GM18909 (cell line): ENCODE data around the gene PCDHGA3.
"Not testable (repeated sequence)": the region's sequence is repeated elsewhere in the genome, so short reads cannot be mapped to it uniquely, and the experiment has no call there.

Experiments
- ATAC-seq: cut with Tn5 transposase; IDR thresholded peaks from one replicate; pipeline ENCODE4 v1.9.1; 2021; ENCODE audit warnings: mild to moderate bottlenecking; ENCODE audit not compliant: unreplicated experiment, poor library complexity

PCDHGA3 gene

DNA sequence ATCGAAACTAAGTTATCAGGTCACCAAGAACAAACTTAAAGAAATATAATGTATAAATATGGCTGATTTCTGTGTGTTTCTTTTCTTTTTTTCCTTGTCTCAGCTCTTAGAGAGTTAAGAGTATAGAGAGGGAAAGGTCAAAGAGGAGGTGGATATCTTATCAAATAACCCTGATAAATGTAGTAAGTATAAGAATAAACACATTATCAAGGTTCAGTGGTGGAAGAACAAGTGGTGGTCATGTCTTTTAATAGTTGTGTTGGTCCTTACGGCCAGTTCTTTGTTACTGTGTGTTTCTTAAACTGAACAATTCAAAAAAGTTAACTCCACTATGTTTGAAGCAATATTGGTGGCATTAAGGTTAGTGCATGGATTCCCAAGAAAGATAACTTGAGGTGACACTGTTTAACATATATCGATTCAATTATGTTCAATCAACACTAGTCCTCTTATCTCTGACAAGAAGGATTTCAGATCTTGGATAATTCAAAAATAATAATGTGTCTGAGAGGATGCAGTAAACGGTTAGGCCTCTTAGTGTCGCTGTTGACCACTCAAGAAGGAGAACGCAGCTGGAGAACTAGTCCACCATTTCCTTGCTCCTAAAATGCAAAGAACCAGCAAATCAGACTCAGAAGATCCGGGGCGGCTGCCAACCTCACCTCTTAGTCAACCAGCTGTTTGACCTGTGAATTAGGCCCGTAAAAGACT, at the start of gene PCDHGA3:
TSS of gene PCDHGA3 (plus strand) at position 588 of the 711 bp plus-strand sequence. CDS start 205 bp downstream, outside the sequence.
- ATAC-seq: no peak

DNA sequence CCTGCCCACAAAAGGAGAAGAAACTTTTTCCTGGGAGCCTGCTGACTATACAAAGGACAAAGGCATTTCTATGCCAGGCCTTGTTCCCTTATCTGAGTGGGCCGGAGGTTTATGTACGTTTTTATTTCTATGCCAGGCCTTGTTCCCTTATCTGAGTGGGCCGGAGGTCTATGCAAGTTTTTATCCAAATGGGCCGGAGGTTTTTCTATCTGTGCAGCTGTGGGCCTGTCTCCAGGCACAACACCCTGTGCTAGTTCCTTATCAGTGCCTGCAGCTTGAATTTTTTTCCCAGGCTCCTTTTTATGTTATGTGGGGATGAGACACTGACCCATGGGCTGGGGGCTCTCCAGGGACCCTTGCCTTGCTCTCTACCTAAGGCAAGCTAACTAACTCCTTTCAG, 45.3 kb upstream of the PCDHGA3 start:
- ATAC-seq: no peak

DNA sequence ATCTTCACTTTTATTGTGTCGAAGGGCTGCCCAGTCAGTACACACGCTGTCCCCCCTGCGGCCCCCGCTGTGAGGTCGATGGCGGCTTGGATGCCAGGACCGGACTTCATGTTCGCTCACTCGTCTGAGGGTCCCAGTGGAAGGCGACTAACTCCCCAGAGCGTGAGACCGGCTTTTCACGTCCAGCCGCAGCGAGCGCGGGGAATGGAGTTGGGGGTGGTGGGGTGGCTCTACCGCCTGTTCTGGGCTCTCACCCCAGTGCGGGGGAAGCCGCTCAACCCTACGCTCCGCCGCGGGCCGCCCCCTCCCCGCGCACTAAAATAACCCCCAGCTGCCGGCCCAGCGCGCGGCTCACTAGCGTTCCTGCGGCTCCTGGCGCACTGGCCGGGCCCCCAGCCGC, 39.9 kb upstream of the PCDHGA3 start, which contains the start of gene SLC25A2:
TSS of gene SLC25A2 (minus strand) at position 294 of the 400 bp plus-strand sequence. CDS start at position 110, 184 bp downstream.
- no peak for ATAC-seq

DNA sequence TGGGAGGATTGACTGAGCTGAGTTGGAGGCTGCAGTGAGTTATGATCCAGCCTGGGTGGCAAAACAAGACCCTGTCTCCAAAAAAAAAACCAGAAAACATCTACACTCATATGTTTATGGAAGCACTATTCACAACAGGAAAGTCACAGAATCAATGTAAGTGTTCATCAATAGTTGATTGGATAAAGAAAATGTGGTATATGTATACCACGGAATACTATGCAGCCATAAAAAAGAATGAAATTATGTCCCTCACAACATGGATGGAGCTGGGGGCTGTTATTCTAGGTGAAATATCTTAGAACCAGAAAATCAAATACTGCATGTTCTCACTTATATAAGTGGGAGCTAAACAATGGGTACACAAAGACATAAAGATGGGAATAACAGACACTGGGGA, 37.0 kb upstream of the PCDHGA3 start:
- no peak for ATAC-seq

DNA sequence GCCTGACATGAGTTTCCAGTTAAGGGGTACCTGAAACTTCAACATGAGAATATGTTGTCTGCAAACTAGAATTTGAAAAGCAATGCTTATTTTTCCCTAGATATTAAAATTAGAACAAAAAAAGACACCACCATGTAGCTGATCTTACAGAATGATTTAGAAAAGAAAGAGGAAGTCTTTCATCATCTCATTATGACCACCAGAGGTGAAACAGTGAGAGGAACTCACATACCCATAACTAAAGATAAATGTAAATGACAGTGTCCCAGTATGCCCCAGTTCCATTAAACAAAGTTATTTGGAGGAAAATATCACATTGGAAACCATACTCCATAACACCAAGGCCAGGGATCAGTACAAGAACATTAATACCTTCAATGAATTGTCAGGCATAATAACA, 29.9 kb upstream of the PCDHGA3 start:
- no peak for ATAC-seq

GRCh38 chr5:141316963-141317362, 26.7 kb upstream of the PCDHGA3 start:
- ATAC-seq: not testable (repeated sequence)

GRCh38 chr5:141319202-141319601, 24.4 kb upstream of the PCDHGA3 start:
- no peak for ATAC-seq

DNA sequence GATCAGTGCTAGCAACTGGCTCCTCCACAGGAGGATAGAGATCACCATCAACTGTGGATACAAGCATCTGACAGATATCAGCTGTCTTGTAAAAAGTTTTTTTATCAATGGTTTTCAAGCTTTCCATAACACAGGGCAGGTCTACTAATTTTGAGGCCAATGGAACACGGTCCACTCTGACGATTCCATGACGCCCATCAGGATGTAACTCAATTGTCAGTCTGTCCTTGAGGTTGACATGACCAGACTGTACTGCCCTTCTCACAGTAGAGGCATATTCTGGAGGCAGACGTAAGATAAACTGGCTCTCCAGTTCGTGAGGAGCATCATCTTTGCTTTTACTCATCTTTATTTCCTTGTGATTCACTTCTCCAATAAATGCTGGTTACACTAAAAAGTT, 23.9 kb upstream of the PCDHGA3 start:
- ATAC-seq: no peak

DNA sequence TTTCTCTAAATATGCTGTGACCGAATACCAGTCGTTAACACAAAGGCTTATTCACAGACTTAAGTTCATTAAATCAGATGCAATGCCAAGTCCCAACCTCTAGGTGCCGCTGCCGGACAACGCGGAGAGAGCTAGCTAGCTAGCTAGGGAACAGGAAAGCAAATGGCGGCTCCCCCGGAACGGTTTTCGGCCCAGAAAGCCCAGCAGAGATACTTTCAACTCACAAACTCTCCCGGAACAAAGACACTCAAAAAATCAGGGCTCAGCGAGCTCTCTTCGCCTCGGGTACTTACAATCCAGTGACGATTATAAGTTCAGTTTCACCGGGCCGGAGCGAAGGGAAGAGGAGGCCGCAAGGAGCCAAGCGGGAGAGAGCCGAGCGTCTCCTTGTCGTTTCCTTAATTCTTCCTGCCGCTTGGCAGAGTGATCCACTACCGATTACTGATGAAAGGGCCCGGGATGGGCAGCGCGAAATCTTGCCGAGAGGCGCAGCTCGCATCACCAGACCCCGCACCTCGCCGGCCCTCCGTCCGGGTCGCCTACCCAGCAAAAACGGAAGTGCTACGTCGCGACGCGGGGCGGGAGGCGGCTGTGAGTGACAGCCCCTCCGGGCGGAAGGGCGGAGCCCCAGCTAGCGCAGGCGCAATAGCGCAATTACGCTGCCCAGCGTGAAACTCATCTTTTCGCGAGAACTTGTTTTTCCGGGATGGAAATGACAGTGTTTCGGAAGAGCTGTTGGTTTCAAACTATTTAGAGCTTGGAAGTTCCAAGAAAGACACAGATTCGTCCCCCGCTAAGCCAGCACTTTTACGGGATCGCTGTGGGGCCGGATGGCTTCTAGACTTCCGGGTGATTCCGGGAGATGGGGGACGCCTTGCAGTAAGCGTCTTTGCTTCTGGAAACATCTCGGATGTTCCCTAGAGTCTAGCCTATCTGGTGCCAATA, 23.1 kb upstream of the PCDHGA3 start, which contains the start of gene TAF7:
TSS of gene TAF7 (minus strand) at position 560 of the 945 bp plus-strand sequence. CDS start 740 bp downstream, outside the sequence.
- peak; percentile 95 for ATAC-seq

GRCh38 chr5:141322261-141322660, 21.4 kb upstream of the PCDHGA3 start:
- no peak for ATAC-seq

GRCh38 chr5:141326088-141326854, 17.4 kb upstream of the PCDHGA3 start:
- peak; percentile 85 for ATAC-seq

- no peak for ATAC-seq
Observed at GRCh38 chr5:141328231-141328630, 15.4 kb upstream of the PCDHGA3 start.

DNA sequence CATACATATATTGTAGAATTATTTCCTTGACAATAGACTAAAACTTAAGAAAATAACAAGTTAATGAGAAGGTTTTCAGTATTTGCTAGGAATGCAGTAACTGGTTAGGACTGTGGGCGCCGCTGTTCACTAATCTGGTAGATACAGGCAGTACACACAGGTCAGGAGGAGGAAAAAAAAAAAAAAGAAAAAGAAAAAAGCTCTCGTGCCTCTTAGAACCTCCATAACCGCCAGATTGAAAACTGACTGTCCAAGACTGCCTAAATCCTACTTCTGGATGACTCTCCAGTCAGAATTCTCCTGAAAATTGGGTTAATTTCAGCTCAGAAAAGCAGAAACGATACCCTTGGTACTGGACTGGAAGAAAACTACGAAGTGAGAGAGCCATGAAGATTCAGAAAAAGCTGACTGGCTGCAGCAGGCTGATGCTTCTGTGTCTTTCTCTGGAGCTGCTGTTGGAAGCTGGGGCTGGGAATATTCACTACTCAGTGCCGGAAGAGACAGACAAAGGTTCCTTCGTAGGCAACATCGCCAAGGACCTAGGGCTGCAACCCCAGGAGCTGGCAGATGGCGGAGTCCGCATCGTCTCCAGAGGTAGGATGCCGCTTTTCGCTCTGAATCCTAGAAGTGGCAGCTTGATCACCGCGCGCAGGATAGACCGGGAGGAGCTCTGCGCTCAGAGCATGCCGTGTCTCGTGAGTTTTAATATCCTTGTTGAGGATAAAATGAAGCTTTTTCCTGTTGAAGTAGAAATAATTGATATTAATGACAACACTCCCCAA, 13.1 kb upstream of the PCDHGA3 start, which contains the start of gene PCDHGA1:
TSS of gene PCDHGA1 (plus strand) at position 216 of the 782 bp plus-strand sequence.
- ATAC-seq: no peak

DNA sequence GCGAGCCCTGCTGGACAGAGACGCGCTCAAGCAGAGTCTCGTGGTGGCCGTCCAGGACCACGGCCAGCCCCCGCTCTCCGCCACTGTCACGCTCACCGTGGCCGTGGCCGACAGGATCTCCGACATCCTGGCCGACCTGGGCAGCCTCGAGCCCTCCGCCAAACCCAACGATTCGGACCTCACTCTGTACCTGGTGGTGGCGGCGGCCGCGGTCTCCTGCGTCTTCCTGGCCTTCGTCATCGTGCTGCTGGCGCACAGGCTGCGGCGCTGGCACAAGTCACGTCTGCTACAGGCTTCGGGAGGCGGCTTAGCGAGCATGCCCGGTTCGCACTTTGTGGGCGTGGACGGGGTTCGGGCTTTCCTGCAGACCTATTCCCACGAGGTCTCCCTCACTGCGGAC, 11.1 kb upstream of the PCDHGA3 start:
- ATAC-seq: not testable (repeated sequence)

DNA sequence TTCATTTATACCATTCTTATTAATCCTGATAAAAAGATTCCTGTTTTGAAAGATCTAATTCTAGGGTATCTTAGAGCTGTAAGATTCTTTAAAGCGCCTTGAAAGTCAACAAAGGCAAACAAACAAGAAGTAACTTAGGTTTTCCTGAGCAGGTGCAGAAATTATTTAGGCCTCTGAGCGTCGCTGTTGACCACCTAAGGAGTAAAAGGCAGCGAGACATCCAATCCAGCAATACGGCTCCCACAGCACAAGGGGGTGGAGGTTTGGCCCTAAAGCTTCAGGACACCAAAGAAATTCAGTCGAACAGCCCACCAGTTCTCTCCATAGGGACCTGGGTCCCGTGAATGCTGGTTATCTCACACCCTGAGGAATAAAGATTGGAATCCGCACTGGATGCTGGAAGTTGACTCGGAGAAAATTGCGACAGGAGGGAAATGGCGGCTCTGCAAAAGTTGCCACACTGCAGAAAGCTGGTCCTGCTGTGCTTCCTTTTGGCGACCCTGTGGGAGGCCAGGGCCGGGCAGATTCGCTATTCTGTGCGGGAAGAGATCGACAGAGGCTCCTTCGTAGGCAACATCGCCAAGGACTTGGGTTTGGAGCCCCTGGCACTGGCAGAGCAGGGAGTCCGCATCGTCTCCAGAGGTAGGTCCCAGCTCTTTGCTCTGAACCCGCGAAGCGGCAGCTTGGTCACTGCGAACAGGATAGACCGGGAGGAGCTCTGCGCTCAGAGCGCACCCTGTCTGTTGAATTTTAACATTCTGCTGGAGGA, 4.9 kb upstream of the PCDHGA3 start, which contains the start of gene PCDHGA2:
TSS of gene PCDHGA2 (plus strand) at position 223 of the 769 bp plus-strand sequence.
- no peak for ATAC-seq

GRCh38 chr5:141340781-141341354, 2.8 kb upstream of the PCDHGA3 start:
- not testable (repeated sequence) for ATAC-seq

- no peak for ATAC-seq
Observed at GRCh38 chr5:141342773-141343172, 856 bp upstream of the PCDHGA3 start.

- no peak for ATAC-seq
Observed at GRCh38 chr5:141343953-141344463, 379 bp downstream of the PCDHGA3 start.
